Right forelimb (tissue), 1 donor: Measurements from ENCODE around the gene WNT7B.
A peak's percentile ranks its signal among the peaks of the same experiment; 100 is the strongest.

ENCODE experiments used
- DNase-seq: peaks from one replicate; pipeline ENCODE4 v3.0.0-alpha.2; 2018

Gene WNT7B

DNA sequence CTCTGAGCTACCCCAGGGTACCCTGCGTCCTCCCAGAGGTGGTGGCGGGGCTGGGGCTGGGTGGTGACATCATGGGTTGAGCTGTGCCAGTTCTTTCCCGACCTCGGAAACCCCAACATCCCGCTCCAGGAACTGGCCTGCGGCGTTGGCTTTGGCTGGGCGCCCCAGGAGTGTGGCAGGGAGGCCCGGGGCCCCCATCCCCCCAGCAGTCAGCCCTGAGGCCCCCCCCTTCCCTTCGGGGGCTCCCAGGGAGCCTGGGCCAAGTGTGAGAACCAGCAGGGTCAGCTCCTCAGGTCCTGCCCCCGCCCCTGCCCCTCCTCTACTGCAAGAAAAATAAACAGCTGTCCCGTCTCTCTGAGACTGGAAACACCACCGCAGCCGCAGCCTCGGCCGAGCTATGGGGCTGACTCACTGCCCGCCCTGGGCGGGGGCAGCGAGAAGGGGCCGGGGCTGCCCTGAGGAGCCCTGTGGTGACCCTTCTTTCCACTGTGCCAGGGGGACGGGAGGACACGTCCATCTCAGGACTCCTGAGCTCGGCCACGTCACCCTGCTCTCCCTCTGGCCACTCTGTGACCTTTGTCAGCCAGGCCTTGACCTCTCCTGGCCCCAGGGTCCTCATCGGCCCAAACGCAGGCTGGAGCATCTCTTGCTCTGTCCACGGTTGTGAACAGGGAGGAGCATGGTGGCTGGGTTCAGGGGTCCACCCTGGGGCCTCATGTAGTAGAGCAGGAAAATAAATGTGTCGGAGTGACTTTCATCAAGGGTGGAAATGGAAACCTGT, 73.4 kb downstream of the WNT7B start:
- peak; percentile 77 for DNase-seq

GRCh38 chr22:45897736-45898135, 79.2 kb downstream of the WNT7B start:
- DNase-seq, result no peak

GRCh38 chr22:45896964-45897538, 79.9 kb downstream of the WNT7B start:
- no peak for DNase-seq

DNA sequence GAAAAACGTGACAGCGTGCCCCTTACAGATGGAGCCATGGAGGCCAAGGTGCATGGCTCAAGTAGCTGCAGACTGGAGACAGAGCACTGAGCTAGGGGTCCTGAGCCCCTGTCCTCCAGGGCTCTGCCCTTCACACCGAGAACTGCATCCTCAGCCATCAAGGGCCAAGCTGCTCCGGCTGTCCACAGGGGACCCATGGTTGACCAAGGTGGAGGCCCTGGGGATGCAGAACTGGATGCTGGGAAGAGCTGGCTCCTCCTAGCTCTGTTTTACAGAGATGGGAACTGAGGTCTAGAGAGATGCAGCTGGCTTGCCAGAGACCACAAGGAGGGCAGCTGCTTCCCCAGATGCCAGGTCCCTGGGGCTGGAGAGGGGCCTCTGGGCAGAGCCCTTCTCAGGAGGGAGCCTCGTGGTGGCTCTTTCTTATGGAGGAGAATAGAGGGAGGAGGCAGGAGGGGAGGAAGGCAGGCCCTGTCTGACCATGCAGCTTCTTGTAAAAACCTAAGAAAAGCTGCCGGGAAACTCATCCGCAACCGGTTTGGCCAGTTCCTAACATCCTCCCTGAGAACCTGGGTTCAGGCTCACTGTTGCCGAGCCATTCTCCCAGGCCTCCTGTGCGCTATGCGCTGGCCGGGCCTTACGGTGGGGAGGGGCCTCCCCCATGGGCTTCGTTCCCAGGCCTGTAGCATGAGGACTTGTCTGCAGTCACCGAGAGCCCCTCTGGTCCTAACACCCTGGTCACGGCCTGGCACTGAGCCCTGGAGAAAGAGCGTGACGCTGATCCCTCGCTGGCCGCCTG, 80.6 kb downstream of the WNT7B start:
- no peak for DNase-seq

GRCh38 chr22:45895436-45896152, 81.4 kb downstream of the WNT7B start:
- no peak for DNase-seq

GRCh38 chr22:45893516-45893915, 83.4 kb downstream of the WNT7B start:
- DNase-seq, result no peak

DNA sequence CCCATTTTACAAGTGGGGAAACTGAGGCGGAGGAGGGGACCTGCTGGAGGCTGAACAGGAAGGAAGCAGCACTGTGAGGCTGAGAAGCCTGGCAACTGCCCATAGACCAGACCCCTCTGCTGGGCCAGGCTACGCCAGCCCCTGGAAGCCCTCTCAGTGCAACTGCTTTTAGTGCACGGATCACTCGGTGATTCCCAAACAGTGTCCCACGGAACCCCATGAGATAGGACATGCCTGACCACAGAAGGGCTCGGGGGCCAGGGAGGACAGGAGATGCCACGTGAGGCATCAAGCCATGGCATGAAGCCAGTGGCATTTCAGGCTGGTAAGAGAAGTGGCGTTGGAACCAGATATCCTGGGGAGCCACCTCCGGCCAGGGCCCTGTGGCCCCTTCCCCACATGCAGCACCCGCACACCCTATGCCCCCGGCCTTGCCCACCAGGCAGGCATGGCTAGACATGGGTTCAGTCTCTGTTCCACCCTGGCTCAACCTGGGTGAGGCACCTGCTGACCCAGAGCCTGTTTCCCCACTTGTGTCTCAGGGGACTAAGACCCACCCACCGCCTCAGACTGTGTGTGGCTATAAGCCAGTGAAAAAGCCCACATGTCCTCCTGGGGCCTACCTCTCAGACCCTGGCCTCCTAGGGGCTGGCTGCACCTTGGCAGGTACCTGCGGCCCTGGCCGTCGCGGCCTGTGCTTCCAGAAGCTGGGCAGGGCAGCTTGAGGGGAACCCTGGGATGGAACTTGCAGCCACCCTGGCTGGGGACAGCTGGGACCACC, 84.1 kb downstream of the WNT7B start:
- no peak for DNase-seq

- DNase-seq, result peak; percentile 38
These were observed 84.9 kb downstream of the WNT7B start for GRCh38 chr22:45891996-45892621.

DNA sequence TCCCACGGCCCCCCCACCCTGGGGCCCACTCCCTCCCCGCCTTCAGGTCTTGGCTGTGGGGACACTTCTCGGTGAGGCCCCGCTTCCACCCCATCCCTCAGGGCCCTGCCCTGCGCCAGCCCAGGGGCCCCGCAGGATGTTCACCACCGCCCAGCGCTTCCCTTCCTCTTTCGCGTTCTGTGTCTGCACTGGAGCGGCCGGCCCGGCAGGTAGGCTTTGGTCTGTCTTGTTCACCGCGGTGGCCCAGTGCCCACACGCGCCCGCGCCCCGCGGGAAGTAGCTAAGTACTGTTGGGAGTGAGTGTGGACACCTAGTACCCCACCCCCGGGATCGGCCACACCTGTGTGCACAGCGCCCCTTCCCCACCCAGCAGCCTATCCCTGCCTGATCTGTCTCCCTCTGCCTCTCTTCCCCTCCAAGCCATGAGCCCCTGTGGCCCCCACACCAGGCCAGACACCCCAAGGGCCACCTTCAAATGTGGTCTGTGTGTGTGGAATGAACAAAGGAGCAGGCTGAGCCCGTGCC, 85.4 kb downstream of the WNT7B start:
- DNase-seq, result peak; percentile 42

- DNase-seq, result peak; percentile 24
These were observed 85.9 kb downstream of the WNT7B start for GRCh38 chr22:45891021-45891421.

DNA sequence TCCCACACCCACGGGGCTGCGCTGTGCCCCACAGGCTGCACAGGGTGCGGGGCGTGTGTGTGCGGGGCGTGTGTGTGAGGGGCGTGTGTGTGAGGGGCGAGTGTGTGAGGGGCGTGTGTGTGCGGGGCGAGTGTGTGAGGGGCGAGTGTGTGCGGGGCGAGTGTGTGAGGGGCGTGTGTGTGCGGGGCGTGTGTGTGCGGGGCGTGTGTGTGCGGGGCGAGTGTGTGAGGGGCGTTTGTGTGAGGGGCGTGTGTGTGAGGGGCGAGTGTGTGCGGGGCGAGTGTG, 86.7 kb downstream of the WNT7B start:
- DNase-seq, result no peak

GRCh38 chr22:45889539-45890350, 87.2 kb downstream of the WNT7B start:
- peak; percentile 45 for DNase-seq

DNA sequence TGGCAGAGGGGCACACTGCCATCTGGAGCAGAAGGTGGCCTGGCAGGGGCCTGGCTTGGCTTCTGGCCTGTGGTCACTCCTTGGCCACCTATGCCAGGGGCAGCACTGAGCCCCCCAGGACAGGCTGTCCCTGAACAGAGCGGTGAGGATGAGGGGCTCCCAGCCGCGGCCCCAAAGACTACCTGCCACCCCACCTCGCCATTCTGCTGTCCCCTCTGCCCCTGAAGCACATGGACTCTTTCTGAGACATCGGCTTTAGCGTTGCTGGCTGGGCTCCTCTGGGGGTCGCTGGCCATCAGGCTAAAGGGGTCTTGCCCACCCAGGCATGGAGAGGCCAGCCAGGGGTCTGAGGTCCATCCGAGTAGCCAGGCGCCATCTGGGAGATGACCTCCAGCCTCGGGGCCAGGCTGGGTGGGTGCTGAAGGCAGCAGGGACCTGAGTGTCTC, 87.8 kb downstream of the WNT7B start:
- peak; percentile 27 for DNase-seq

DNA sequence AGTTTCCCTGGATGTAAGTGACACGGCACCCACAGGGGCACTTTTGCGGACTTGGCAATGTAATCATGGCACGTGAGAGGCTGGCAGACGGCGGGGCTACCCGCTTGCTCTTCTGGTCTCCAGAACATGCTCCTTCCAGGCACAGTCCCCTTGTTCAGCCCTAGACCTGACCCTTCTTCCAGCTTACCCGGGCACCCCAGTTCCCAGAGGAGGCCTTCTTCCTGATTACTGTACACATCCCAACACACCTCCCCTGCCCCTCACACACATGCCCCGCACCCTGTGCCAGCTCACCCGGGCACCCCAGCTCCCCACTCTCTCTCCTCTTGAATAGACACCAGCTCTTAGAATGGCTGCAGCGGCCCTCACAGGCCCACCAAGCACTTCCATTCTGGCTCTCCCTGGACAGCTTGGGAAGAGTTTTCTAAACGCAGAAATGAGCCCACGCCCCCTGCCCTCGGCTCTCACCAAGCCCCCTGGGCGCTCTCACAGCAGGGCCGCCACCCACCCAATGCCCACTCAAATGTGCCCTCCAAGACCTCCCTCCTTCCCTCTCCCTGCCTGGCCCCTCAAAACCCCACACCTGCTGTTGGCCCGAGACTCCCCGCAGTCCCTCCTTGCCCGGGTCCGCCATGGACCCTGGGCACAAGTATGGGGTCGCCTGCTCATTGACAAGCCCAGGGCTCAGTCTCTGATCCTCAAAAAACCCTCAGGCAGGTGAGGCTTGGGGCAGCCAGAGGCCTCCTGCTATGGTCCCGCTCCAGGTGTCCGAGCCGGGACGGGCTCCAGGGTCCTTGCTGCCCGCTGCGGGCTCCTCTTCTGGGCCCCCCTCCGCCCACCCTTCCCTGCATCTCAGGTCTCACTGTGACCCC, 88.5 kb downstream of the WNT7B start:
- peak; percentile 33 for DNase-seq

- peak; percentile 38 for DNase-seq
These were observed 89.5 kb downstream of the WNT7B start for GRCh38 chr22:45887202-45888131.

DNA sequence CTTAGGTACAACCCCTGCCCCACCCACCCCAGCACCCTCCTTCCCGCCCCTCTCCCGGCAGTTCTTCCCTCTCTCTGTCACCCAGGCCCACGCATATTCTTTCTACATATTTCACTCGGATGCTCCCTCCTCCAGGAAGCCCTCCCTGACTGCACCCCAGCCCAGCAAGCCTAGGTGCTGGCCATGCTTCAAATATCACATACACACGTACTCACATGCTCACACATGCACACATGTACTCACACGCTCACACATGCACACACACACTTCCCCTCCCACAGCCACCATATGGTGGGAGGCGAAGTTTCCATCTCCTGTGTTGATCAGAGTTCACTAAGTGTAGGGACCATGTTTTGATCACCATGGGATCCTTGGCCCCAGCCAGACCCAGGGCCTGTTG, 90.4 kb downstream of the WNT7B start:
- no peak for DNase-seq

- DNase-seq, result peak; percentile 38
These were observed 91.0 kb downstream of the WNT7B start for GRCh38 chr22:45885941-45886395.

- DNase-seq, result peak; percentile 31
These were observed 91.7 kb downstream of the WNT7B start for GRCh38 chr22:45885171-45885840.
